Progenitor cell of endocrine pancreas (in vitro differentiated cells): ENCODE results near the gene TTR. TPM values are rescaled to one million over a fixed set of nuclear protein-coding genes. Genes with fewer than 3 reads are reported as not detected.

ENCODE experiments used
- DNase-seq: peaks from one replicate; pipeline ENCODE4 v3.0.0; 2021; ENCODE audit warnings: low spot score; ENCODE audit not compliant: unreplicated experiment
- H3K27ac Mint-ChIP-seq: 2 replicates; pipeline ENCODE4 v1.8.0; 2021; ENCODE audit warnings: mild to moderate bottlenecking, moderate library complexity, mixed read lengths
- H3K27me3 Mint-ChIP-seq: 2 replicates; pipeline ENCODE4 v1.8.0; 2021; ENCODE audit warnings: mixed read lengths
- H3K36me3 Mint-ChIP-seq: 2 replicates; pipeline ENCODE4 v1.8.0; 2022; ENCODE audit warnings: mixed read lengths; ENCODE audit not compliant: insufficient read depth
- H3K4me1 Mint-ChIP-seq: 2 replicates; pipeline ENCODE4 v1.8.0; 2021; ENCODE audit warnings: low read depth, mixed read lengths
- H3K4me3 Mint-ChIP-seq: 2 replicates; pipeline ENCODE4 v1.8.0; 2021; ENCODE audit warnings: low read depth, mild to moderate bottlenecking, moderate library complexity, mixed read lengths
- H3K9me3 Mint-ChIP-seq: 2 replicates; pipeline ENCODE4 v1.8.0; 2021; ENCODE audit warnings: low read depth, mixed read lengths
- total RNA-seq: library from RNA; stranded (reverse); gene quantifications from 2 replicates; pipeline ENCODE4 v1.2.1, GENCODE V29; 2021
- TF ChIP-seq, protein P1 (sequence below): fragments of 200-600 bp; sonication (generic); IDR thresholded peaks from one replicate; pipeline ENCODE4 v1.5.0; 2021; ENCODE audit warnings: antibody characterized with exemption, mild to moderate bottlenecking; ENCODE audit not compliant: unreplicated experiment

Gene TTR
- total RNA-seq, 1 donor from 2014 or later: 150 TPM

DNA sequence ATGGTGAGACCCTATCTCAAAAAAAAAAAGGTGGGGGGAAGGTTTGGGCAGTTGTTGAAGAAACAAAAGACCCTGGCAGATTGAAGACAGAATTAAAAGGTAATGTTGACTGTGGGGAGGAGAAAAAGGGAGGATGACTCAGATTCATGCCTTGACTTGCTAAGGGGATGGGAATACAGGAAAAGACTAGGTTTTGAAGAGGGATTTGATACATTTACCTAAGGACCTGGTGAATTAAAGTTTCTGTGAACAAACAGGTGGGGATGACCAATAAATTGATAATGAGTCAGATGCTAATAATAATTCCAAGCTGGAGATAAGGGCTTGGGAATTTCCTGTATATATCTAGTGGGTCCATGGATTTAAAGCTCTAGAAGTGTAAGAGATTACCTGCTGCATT lies 27.6 kb downstream of the TTR start:
- H3K4me3 Mint-ChIP-seq: no peak overlapping the region
- peaks cover 11% of the 10 kb centered on the region for H3K36me3 Mint-ChIP-seq
- H3K27me3 Mint-ChIP-seq: no peaks in the 10 kb centered on the region
- DNase-seq: no peak
- TF ChIP-seq, protein P1, sequence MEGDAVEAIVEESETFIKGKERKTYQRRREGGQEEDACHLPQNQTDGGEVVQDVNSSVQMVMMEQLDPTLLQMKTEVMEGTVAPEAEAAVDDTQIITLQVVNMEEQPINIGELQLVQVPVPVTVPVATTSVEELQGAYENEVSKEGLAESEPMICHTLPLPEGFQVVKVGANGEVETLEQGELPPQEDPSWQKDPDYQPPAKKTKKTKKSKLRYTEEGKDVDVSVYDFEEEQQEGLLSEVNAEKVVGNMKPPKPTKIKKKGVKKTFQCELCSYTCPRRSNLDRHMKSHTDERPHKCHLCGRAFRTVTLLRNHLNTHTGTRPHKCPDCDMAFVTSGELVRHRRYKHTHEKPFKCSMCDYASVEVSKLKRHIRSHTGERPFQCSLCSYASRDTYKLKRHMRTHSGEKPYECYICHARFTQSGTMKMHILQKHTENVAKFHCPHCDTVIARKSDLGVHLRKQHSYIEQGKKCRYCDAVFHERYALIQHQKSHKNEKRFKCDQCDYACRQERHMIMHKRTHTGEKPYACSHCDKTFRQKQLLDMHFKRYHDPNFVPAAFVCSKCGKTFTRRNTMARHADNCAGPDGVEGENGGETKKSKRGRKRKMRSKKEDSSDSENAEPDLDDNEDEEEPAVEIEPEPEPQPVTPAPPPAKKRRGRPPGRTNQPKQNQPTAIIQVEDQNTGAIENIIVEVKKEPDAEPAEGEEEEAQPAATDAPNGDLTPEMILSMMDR: no peak
- peaks cover 12% of the 10 kb centered on the region for H3K4me1 Mint-ChIP-seq
- no peak overlapping the region for H3K27ac Mint-ChIP-seq
- peaks cover 8% of the 10 kb centered on the region for H3K9me3 Mint-ChIP-seq

DNA sequence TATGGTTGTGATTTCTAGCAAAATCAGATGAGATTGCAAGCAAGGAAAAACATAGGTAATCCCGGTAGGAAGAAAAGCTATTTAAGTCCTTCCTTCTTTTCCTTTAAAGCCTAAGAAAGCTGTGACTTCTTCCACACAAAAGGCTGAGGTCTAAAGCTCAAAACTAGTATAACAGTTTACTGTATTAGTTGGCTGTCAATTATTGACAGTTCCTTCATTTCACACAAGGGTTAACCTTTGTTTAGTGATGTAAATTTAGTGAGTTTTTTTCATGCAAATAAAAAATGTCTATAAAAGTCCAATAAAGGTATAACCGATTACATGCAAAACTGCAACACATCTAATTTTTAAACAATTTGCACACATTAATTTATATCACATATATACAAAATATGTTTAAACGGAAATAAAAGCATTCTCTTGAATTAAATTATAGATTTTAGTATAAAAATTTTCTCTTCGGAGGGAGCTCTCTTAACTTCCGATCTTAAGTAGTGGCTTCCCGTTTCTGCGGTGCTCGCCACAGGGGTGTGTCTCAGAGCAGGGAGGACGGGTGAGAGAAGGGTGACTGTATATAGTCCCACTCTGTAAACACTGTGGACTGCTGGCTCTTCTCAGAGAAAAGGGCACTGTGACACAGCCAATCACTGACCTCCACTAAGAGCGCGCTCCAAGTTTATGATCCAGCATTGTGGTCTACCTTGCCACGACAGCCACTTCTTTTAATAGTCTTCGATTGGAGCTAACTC lies 33.4 kb downstream of the TTR start:
- Mint-ChIP-seq H3K4me1 (peaks cover 2% of the 10 kb centered on the region), H3K9me3 (no peaks in the 10 kb centered on the region), H3K36me3 (peaks cover 29% of the 10 kb centered on the region), H3K27me3 (no peaks in the 10 kb centered on the region), H3K27ac (no peak overlapping the region), H3K4me3 (no peak overlapping the region)
- TF ChIP-seq, protein P1: no peak
- DNase-seq: no peak

DNA sequence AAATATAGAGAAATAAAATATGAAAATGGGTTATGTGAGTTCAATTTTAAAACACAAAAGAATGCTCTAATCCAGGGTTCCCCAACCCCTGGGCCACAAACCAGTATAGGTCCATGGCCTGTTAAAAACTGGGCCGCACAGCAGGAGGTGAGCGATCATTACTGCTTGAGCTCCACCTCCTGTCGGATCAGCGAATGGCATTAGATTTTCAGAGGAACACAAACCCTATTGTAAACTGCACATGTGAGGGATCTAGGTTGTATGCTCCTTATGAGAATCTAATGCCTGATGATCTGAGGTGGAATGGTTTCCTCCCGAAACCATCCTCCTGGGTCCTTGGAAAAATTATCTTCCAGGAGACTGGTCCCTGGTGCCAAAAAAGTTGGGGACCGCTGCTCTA lies 34.7 kb downstream of the TTR start:
- Mint-ChIP-seq H3K27me3 (no peaks in the 10 kb centered on the region), H3K4me3 (no peak overlapping the region), H3K9me3 (no peaks in the 10 kb centered on the region), H3K27ac (no peak overlapping the region), H3K36me3 (peaks cover 29% of the 10 kb centered on the region), H3K4me1 (peaks cover 2% of the 10 kb centered on the region)
- DNase-seq: no peak
- TF ChIP-seq, protein P1: no peak

DNA sequence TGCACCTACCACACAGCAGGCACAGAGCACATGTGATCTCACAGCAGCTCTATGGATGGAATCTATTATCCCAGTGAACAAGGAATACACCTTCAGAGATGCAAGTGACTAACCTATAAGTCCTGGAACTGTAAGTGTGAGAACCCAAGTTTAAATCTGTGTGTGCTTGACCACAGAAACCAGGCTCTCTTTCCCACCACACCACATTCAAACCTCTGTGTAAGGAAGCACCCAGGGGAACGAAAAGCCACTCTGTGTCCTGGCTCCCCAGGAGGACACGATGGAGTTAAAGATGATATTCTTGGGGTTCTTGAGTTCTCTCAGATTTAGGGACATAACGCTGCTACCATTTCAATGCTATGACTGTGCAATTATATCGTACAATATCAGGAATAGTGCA lies 38.9 kb downstream of the TTR start:
- no peak for DNase-seq
- Mint-ChIP-seq H3K27ac (no peak overlapping the region), H3K4me1 (no peaks in the 10 kb centered on the region), H3K27me3 (no peaks in the 10 kb centered on the region), H3K9me3 (no peaks in the 10 kb centered on the region), H3K4me3 (no peak overlapping the region), H3K36me3 (peaks cover 33% of the 10 kb centered on the region)
- TF ChIP-seq, protein P1: no peak

DNA sequence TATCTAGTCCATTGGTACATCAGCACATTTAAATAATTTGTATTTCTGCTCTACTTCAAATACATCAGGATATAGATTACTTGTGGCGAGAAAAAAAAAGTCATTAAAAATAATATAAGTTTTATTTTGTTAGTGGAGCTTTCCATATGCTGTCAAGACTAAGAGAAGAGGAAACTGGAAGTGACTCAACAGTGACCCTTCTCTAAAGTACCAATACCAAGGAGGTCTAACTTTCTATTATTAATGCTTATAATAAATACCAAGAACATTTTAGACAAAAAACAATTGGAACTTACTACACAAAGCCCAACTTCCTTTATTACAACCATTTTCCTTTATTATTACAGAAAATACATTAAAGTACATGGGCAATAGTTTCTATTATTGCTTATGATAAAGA lies 39.8 kb downstream of the TTR start:
- peaks cover 29% of the 10 kb centered on the region for H3K36me3 Mint-ChIP-seq
- no peaks in the 10 kb centered on the region for H3K4me1 Mint-ChIP-seq
- H3K27ac Mint-ChIP-seq: no peak overlapping the region
- TF ChIP-seq, protein P1: no peak
- DNase-seq: no peak
- H3K9me3 Mint-ChIP-seq: no peaks in the 10 kb centered on the region
- no peaks in the 10 kb centered on the region for H3K27me3 Mint-ChIP-seq
- no peak overlapping the region for H3K4me3 Mint-ChIP-seq
